Stomach (tissue), 9 donors: ENCODE results near the gene TMEM134. TPM values are rescaled to one million over a fixed set of nuclear protein-coding genes. Genes with fewer than 3 reads are reported as not detected.

ENCODE experiments used
- DNase-seq, 2 donors: peaks; one replicate each; pipeline versions ENCODE4 v3.0.0 to v3.0.0-alpha.2; 2013 to 2019
- H3K27ac ChIP-seq, 5 donors: fragments of 200-600 bp in 4 of 5; sonication (generic) in 4 of 5; one replicate each; pipeline ENCODE4 v1.5.1; 2013 to 2019; ENCODE audit warnings: mild to moderate bottlenecking in 1 of 5, moderate library complexity in 1 of 5
- H3K27me3 ChIP-seq, 3 donors: fragments of 200-600 bp; sonication (generic); one replicate each; pipeline ENCODE4 v1.5.1; 2017 to 2019; ENCODE audit warnings: mixed run types in 1 of 3
- H3K36me3 ChIP-seq, 4 donors: fragments of 200-600 bp; sonication (generic); 1 replicate in 3 of 4; 2 replicates in 1 of 4; pipeline ENCODE4 v1.5.1; 2016 to 2019
- H3K4me1 ChIP-seq, 4 donors: fragments of 200-600 bp; sonication (generic); one replicate each; pipeline ENCODE4 v1.5.1; 2016 to 2019
- H3K4me3 ChIP-seq, 4 donors: fragments of 200-600 bp; sonication (generic) in 3 of 4; one replicate each; pipeline ENCODE4 v1.5.1; 2016 to 2019; ENCODE audit warnings: mild to moderate bottlenecking in 1 of 4
- H3K9me3 ChIP-seq, 4 donors: fragments of 200-600 bp; sonication (generic); one replicate each; pipeline ENCODE4 v1.5.1; 2016 to 2019
- EP300 ChIP-seq: sonication (generic); formaldehyde crosslinking; IDR thresholded peaks from one replicate; pipeline ENCODE4 v1.6.1; 2017; ENCODE audit warnings: antibody characterized with exemption
- POLR2A ChIP-seq, 4 donors: fragments of 450-650 bp; IDR thresholded peaks; one replicate each; pipeline ENCODE4 v1.6.1; 2016; ENCODE audit warnings: antibody characterized with exemption in 4 of 4, control low read depth in 2 of 4, mild to moderate bottlenecking in 1 of 4, moderate library complexity in 1 of 4
- POLR2AphosphoS5 ChIP-seq, 3 donors: sonication (generic); formaldehyde crosslinking; IDR thresholded peaks; one replicate each; pipeline ENCODE4 v1.6.1; 2016; ENCODE audit warnings: antibody characterized with exemption in 3 of 3
- WGBS, 5 donors: extraction: QIAGEN DNeasy Blood & Tissue Kit in 3 of 5; methylation state at CpG; one replicate each; pipeline versions ENCODE4 v1.1.5 to v1.1.7; 2013 to 2018; 5-methylcytosine and 5-hydroxymethylcytosine counted together
- intact Hi-C: fragments of 100-400 bp; cut with DNase I; formaldehyde crosslinking; loops from one replicate; pipeline ENCODE4 v1.15.1; 2023; ENCODE audit warnings: low total_unique reads
- polyA plus RNA-seq, 3 donors: library from polyadenylated mRNA; stranded (reverse); fragments of 200-250 nt; gene quantifications; one replicate each; pipeline ENCODE4 v1.2.3, GENCODE V29; 2013
- total RNA-seq, 5 donors: library from RNA; depleted of rRNA; stranded (reverse); fragments of >200 nt; gene quantifications; one replicate each; pipeline versions ENCODE4 v1.1.0 to v1.2.3, GENCODE V29; 2014 to 2016
- TF ChIP-seq, protein P1 (sequence below), 7 experiments: fragments of 450-650 bp in 4 of 7; fragments of 200-600 bp in 3 of 7; sonication (generic) in 3 of 7; IDR thresholded peaks; one replicate each; pipeline ENCODE4 v1.5.1; 2016 to 2019; ENCODE audit warnings: antibody characterized with exemption in 7 of 7, control low read depth in 2 of 7, mild to moderate bottlenecking in 1 of 7
- donor health status: healthy with polysubstance abuse.
- donor health status: Bipolar disorder and iron deficiency.
- donor health status: healthy.

TMEM134 gene
- total and polyA plus RNA-seq, 8 donors: 57.6 to 392 (median 128) TPM

DNA sequence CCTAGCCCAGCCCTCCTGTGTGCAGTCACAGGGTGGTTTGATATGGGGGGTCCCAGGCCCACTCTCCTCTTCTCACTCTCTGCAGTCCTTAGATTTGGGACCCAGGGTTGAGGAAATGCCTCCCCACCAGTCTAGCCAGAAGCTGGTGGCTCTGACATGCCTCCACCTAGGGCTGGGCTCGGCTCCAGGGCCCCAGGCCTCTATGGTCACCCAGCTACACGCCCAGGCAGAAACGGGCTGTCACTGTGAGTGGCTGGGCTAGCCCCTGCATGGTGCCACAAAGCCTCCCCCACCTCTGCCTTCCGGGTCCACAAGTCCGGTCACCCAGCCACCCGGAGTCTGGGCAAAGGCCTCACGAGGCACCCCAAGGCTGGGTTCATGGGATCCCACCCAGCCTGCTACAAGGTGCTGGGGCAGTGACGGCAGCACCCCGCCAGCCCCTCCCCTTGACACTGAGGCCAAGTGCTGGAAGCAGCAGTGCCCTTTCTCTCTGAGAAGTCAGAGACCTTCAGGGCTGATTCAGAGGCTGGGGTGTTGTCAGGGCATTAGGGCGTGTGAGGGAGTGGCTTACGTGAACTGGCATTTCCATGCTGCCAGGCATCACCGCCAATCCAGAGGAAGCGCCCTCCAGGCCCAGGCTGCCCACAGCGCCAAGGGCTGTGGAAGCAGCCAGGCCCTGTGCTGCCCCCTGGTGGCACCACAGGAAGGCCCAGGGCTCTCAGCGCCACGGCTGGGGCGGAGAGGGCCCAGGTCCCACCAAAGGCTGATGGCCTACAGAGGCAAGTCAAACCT is 36.8 kb upstream of the TMEM134 start:
- peak; percentile 94 to 97 for DNase-seq
- peaks cover 0 to 25% (median 16%) of the 10 kb centered on the region in 4 donors for H3K36me3 ChIP-seq
- H3K27ac ChIP-seq: peak overlapping the region; percentile 85 to 99 (median 98)
- H3K4me1 ChIP-seq: peaks cover 49 to 56% (median 54%) of the 10 kb centered on the region in 4 donors
- peaks cover 0 to 22% (median 0%) of the 10 kb centered on the region in 3 donors for H3K27me3 ChIP-seq
- TF ChIP-seq, protein P1, sequence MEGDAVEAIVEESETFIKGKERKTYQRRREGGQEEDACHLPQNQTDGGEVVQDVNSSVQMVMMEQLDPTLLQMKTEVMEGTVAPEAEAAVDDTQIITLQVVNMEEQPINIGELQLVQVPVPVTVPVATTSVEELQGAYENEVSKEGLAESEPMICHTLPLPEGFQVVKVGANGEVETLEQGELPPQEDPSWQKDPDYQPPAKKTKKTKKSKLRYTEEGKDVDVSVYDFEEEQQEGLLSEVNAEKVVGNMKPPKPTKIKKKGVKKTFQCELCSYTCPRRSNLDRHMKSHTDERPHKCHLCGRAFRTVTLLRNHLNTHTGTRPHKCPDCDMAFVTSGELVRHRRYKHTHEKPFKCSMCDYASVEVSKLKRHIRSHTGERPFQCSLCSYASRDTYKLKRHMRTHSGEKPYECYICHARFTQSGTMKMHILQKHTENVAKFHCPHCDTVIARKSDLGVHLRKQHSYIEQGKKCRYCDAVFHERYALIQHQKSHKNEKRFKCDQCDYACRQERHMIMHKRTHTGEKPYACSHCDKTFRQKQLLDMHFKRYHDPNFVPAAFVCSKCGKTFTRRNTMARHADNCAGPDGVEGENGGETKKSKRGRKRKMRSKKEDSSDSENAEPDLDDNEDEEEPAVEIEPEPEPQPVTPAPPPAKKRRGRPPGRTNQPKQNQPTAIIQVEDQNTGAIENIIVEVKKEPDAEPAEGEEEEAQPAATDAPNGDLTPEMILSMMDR (IDR thresholded peaks at IDR 0.05): peak in 6 of 7 experiments; percentile 88 to 99 (median 97)
- peak; percentile 48 to 92 (median 79) for TF ChIP-seq POLR2AphosphoS5 (IDR thresholded peaks at IDR 0.05)
- TF ChIP-seq EP300: no peak
- TF ChIP-seq POLR2A (IDR thresholded peaks at IDR 0.05): peak in 2 of 4 donors; percentile 5 to 14
- H3K4me3 ChIP-seq: peak overlapping the region; percentile 48 to 87 (median 70)
- intact Hi-C loops: loop anchor here (10.0 kb wide), 1 partner anchor 71 kb away; the partner anchor contains the start of gene PTPRCAP
- no peaks in the 10 kb centered on the region for H3K9me3 ChIP-seq
- 4 to 11% (median 8%) methylated on average over 8 to 17 of the region's 17 CpGs for WGBS, 5 donors

GRCh38 chr11:67504950-67505581 is 36.0 kb upstream of the TMEM134 start, which contains the start of gene PITPNM1:
Gene PITPNM1, minus strand, starts transcription at chr11:67505363. Its CDS starts 1,183 bp downstream, at chr11:67504180.
- WGBS, 5 donors: 0 to 1% (median 1%) methylated on average over 18 to 58 of the region's 58 CpGs
- Histone ChIP-seq H3K4me3 (peak within 1 kb of the TSS; percentile 48 to 87 (median 70)), H3K9me3 (no peaks in the 10 kb centered on the region), H3K27ac (peak within 1 kb of the TSS; percentile 85 to 99 (median 98)), H3K4me1 (peaks cover 49 to 56% (median 54%) of the 10 kb centered on the region in 4 donors), H3K27me3 (peaks cover 0 to 22% (median 0%) of the 10 kb centered on the region in 3 donors), H3K36me3 (peaks cover 0 to 30% (median 16%) of the 10 kb centered on the region in 4 donors)
- intact Hi-C loops: loop anchor here (10.0 kb wide), 1 partner anchor 70 kb away; the partner anchor contains the start of gene PTPRCAP
- peak; percentile 79 to 91 for DNase-seq
- TF ChIP-seq POLR2A (IDR thresholded peaks at IDR 0.05): no peak
- peak in 2 of 3 donors; percentile 3 to 63 for TF ChIP-seq POLR2AphosphoS5 (IDR thresholded peaks at IDR 0.05)

GRCh38 chr11:67504005-67504949 is 35.2 kb upstream of the TMEM134 start:
- H3K36me3 ChIP-seq: peaks cover 0 to 37% (median 22%) of the 10 kb centered on the region in 4 donors
- H3K27ac ChIP-seq: peak overlapping the region; percentile 85 to 99 (median 98)
- DNase-seq: peak in 1 of 2 donors; percentile 74
- WGBS, 5 donors: 2 to 9% (median 3%) methylated on average over 20 to 101 of the region's 101 CpGs
- peaks cover 0 to 22% (median 0%) of the 10 kb centered on the region in 3 donors for H3K27me3 ChIP-seq
- peaks cover 49 to 56% (median 54%) of the 10 kb centered on the region in 4 donors for H3K4me1 ChIP-seq
- no peaks in the 10 kb centered on the region for H3K9me3 ChIP-seq
- H3K4me3 ChIP-seq: peak overlapping the region; percentile 48 to 87 (median 70)
- TF ChIP-seq, protein P1 (IDR thresholded peaks at IDR 0.05): no peak
- TF ChIP-seq POLR2A (IDR thresholded peaks at IDR 0.05): no peak
- no peak for TF ChIP-seq EP300
- TF ChIP-seq POLR2AphosphoS5 (IDR thresholded peaks at IDR 0.05): no peak
- intact Hi-C loops: loop anchor here (10.0 kb wide), 1 partner anchor 69 kb away; the partner anchor contains the start of gene PTPRCAP
